B cell (primary cell): ENCODE results near the gene PAK1IP1. TPM values are rescaled to one million over a fixed set of nuclear protein-coding genes. Genes with fewer than 3 reads are reported as not detected.
A peak's percentile ranks its signal among the peaks of the same experiment; 100 is the strongest.

Experiments
- ATAC-seq: fragments of 200-7000 bp; cut with Tn5 transposase; one replicate; pipeline ENCODE4 v1.10.0; 2021; ENCODE audit warnings: low read depth, mild to moderate bottlenecking, moderate number of reproducible peaks, moderate library complexity
- CTCF ChIA-PET: fragments of 350-600 bp; sonication (Branson Sonifier 250); formaldehyde crosslinking; loops from one replicate; lab custom pipeline; 2021; ENCODE audit warnings: antibody characterized with exemption, inconsistent platforms; lab: Charles Lee
- POLR2A ChIA-PET: fragments of 350-600 bp; sonication (Branson Sonifier 250); formaldehyde crosslinking; loops from one replicate; lab custom pipeline; 2021; ENCODE audit warnings: antibody characterized with exemption; lab: Charles Lee
- DNase-seq: peaks from one replicate; pipeline ENCODE4 v3.0.0; 2013
- H2AFZ ChIP-seq: 2 replicates; pipeline ENCODE4 v1.6.1; 2012; ENCODE audit warnings: mild to moderate bottlenecking, low read depth, low read length; ENCODE audit not compliant: insufficient read depth, poor library complexity, severe bottlenecking
- H3K27ac ChIP-seq, 2 donors: 1 replicate in 1 of 2; 2 replicates in 1 of 2; pipeline ENCODE4 v1.5.1; 2012 to 2013; ENCODE audit warnings: low read length in 2 of 2, mild to moderate bottlenecking in 2 of 2, moderate library complexity in 1 of 2
- H3K27me3 ChIP-seq, 4 experiments: fragments of 200-600 bp in 1 of 4; sonication (generic) in 1 of 4; replicated peaks in 1 of 4; 1 replicate in 2 of 4; 2 replicates in 2 of 4; pipeline versions ENCODE4 v1.6.1 to v1.7.0; 2013 to 2016; ENCODE audit warnings: low read length in 3 of 4, mild to moderate bottlenecking in 2 of 4, mixed read lengths in 1 of 4, moderate library complexity in 1 of 4; ENCODE audit not compliant: insufficient read depth in 4 of 4, control insufficient read depth in 3 of 4; ENCODE audit errors: control extremely low read depth in 1 of 4
- H3K36me3 ChIP-seq, 2 experiments: replicated peaks in 1 of 2; 1 replicate in 1 of 2; 2 replicates in 1 of 2; pipeline versions ENCODE4 v1.6.1 to v1.7.1; 2013; ENCODE audit warnings: low read length in 1 of 2; ENCODE audit not compliant: insufficient read depth in 2 of 2, control insufficient read depth in 1 of 2; ENCODE audit errors: control extremely low read depth in 1 of 2, extremely low read depth in 1 of 2
- H3K4me1 ChIP-seq, 2 donors: fragments of 200-600 bp in 1 of 2; sonication (generic) in 1 of 2; 1 replicate in 1 of 2; 2 replicates in 1 of 2; pipeline versions ENCODE4 v1.5.1 to v1.6.1; 2013 to 2017; ENCODE audit warnings: low read length in 2 of 2; ENCODE audit not compliant: control insufficient read depth in 2 of 2, insufficient read depth in 2 of 2
- H3K4me2 ChIP-seq: replicated peaks from 2 replicates; pipeline ENCODE3; 2012; ENCODE audit warnings: mild to moderate bottlenecking, low read depth, low read length; ENCODE audit not compliant: poor library complexity, severe bottlenecking
- H3K4me3 ChIP-seq, 5 experiments: fragments of 200-600 bp in 1 of 5; sonication (generic) in 1 of 5; 1 replicate in 3 of 5; 2 replicates in 2 of 5; pipeline versions ENCODE4 v1.5.1 to v1.7.0; 2011 to 2016; ENCODE audit warnings: low read length in 4 of 5, mild to moderate bottlenecking in 4 of 5, low read depth in 2 of 5, control low read depth in 1 of 5, moderate library complexity in 1 of 5; ENCODE audit not compliant: insufficient read depth in 1 of 5; ENCODE audit errors: control extremely low read depth in 1 of 5, extremely low read depth in 1 of 5
- H3K79me2 ChIP-seq: fragments of 200-600 bp; sonication (generic); one replicate; pipeline ENCODE4 v1.6.0; 2016; ENCODE audit warnings: low read length; ENCODE audit not compliant: control insufficient read depth, insufficient read depth
- H3K9ac ChIP-seq: fragments of 200-600 bp; sonication (generic); 2 replicates; pipeline ENCODE4 v1.6.1; 2017; ENCODE audit warnings: mild to moderate bottlenecking, low read length, moderate library complexity
- H3K9me3 ChIP-seq, 3 donors: one replicate each; pipeline versions ENCODE4 v1.6.1 to v1.7.1; 2013; ENCODE audit warnings: low read length in 2 of 3; ENCODE audit not compliant: control insufficient read depth in 2 of 3, insufficient read depth in 1 of 3; ENCODE audit errors: control extremely low read depth in 1 of 3
- H4K20me1 ChIP-seq: 2 replicates; pipeline ENCODE4 v1.6.0; 2012; ENCODE audit warnings: mild to moderate bottlenecking, low read length; ENCODE audit not compliant: insufficient read depth, control insufficient read depth, poor library complexity, severe bottlenecking
- H3K27ac Mint-ChIP-seq: one replicate; pipeline ENCODE4 v1.8.0; 2021; ENCODE audit warnings: mixed read lengths
- H3K27me3 Mint-ChIP-seq: one replicate; pipeline ENCODE4 v1.8.0; 2021; ENCODE audit warnings: mixed read lengths
- H3K4me1 Mint-ChIP-seq: one replicate; pipeline ENCODE4 v1.8.0; 2021; ENCODE audit warnings: mixed read lengths
- H3K4me3 Mint-ChIP-seq: one replicate; pipeline ENCODE4 v1.8.0; 2021; ENCODE audit warnings: mixed read lengths
- H3K9me3 Mint-ChIP-seq: one replicate; pipeline ENCODE4 v1.8.0; 2022; ENCODE audit warnings: mixed read lengths; ENCODE audit not compliant: insufficient read depth
- EZH2 ChIP-seq: IDR thresholded peaks from 2 replicates; pipeline ENCODE4 v1.6.1; 2012; ENCODE audit warnings: borderline replicate concordance, low read depth, mild to moderate bottlenecking, moderate library complexity, low read length; ENCODE audit not compliant: insufficient read depth, poor library complexity, severe bottlenecking
- WGBS: methylation state at CpG from one replicate; pipeline ENCODE4 v1.1.5; 2013; ENCODE audit warnings: missing lambda C conversion rate; ENCODE audit not compliant: insufficient coverage; 5-methylcytosine and 5-hydroxymethylcytosine counted together
- intact Hi-C: fragments of 100-400 bp; cut with micrococcal nuclease; formaldehyde crosslinking; loops from one replicate; pipeline ENCODE4 v1.10.0; 2022
- polyA plus RNA-seq: library from polyadenylated mRNA; depleted of rRNA; stranded (reverse); fragments of >200 nt; gene quantifications from 2 replicates; pipeline ENCODE4 v1.2.3, GENCODE V29; 2012
- total RNA-seq, 2 donors: library from RNA; stranded (reverse); fragments of 120-200 nt in 1 of 2; gene quantifications; 1 replicate in 1 of 2; 2 replicates in 1 of 2; pipeline versions ENCODE4 v1.2.3 to v1.2.4, GENCODE V29; 2013 to 2022
- TF ChIP-seq, protein P1 (sequence below): fragments of 200-600 bp; IDR thresholded peaks from one replicate; pipeline ENCODE4 v1.8.0; 2022; ENCODE audit warnings: antibody characterized with exemption, mild to moderate bottlenecking

PAK1IP1 gene
- total and polyA plus RNA-seq, 2 donors (not counting 1 experiment from before 2014, with no cell fraction given) = 3.8 to 6.1 TPM

DNA sequence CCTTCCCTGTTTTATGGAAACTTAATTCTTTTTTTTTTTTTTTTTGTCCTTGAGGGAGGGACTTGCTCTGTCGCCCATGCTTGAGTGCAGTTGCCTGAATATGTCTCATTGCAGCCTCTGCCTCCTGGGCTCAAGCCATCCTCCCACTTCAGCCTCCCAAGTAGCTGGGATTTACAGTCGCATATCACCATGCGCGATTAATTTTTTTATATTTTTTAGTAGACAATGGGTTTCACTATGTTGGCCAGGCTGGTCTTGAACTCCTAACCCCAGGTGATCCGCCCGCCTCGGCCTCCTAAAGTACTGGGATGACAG, 28.8 kb downstream of the PAK1IP1 start:
- Histone ChIP-seq H3K9me3 (peaks cover 0 to 14% (median 7%) of the 10 kb centered on the region in 3 donors), H3K36me3 (peaks cover 2 to 10% of the 10 kb centered on the region in 2 experiments), H3K27me3 (no peaks in the 10 kb centered on the region), H3K4me3 (peak overlapping the region; percentile 52 to 82 (median 70)), H3K79me2 (peaks cover 26% of the 10 kb centered on the region), H3K9ac (peak overlapping the region; percentile 82), H3K4me1 (peaks cover 16 to 31% of the 10 kb centered on the region in 2 donors), H4K20me1 (no peaks in the 10 kb centered on the region), H3K4me2 (peak overlapping the region; percentile 88), H2AFZ (peak overlapping the region; percentile 91), H3K27ac (peak overlapping the region in 1 of 2 donors; percentile 67)
- ATAC-seq (no peak), DNase-seq (no peak)
- Mint-ChIP-seq H3K27me3 (no peaks in the 10 kb centered on the region), H3K4me3 (peak overlapping the region; percentile 98), H3K27ac (peak overlapping the region; percentile 95), H3K4me1 (peaks cover 42% of the 10 kb centered on the region), H3K9me3 (peaks cover 2% of the 10 kb centered on the region)
- POLR2A ChIA-PET = interaction anchor here (0.7 to 0.8 kb wide), 2 partner anchors 23 to 188 kb away, joined by 3 read pairs; no protein-coding TSS in a partner anchor
- TF ChIP-seq, protein P1, sequence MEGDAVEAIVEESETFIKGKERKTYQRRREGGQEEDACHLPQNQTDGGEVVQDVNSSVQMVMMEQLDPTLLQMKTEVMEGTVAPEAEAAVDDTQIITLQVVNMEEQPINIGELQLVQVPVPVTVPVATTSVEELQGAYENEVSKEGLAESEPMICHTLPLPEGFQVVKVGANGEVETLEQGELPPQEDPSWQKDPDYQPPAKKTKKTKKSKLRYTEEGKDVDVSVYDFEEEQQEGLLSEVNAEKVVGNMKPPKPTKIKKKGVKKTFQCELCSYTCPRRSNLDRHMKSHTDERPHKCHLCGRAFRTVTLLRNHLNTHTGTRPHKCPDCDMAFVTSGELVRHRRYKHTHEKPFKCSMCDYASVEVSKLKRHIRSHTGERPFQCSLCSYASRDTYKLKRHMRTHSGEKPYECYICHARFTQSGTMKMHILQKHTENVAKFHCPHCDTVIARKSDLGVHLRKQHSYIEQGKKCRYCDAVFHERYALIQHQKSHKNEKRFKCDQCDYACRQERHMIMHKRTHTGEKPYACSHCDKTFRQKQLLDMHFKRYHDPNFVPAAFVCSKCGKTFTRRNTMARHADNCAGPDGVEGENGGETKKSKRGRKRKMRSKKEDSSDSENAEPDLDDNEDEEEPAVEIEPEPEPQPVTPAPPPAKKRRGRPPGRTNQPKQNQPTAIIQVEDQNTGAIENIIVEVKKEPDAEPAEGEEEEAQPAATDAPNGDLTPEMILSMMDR = no peak
- no peak for TF ChIP-seq EZH2
- WGBS = 100% methylated on average over 3 of the region's 7 CpGs
- CTCF ChIA-PET = interaction anchor here (1.8 kb wide), 2 partner anchors 19 to 213 kb away, joined by 5 to 6 read pairs; no protein-coding TSS in a partner anchor
- intact Hi-C loops = loop anchor here (1.0 kb wide), 3 partner anchors 24 to 187 kb away; partner anchors contain the start of genes C6orf52, PAK1IP1 and TMEM14B

DNA sequence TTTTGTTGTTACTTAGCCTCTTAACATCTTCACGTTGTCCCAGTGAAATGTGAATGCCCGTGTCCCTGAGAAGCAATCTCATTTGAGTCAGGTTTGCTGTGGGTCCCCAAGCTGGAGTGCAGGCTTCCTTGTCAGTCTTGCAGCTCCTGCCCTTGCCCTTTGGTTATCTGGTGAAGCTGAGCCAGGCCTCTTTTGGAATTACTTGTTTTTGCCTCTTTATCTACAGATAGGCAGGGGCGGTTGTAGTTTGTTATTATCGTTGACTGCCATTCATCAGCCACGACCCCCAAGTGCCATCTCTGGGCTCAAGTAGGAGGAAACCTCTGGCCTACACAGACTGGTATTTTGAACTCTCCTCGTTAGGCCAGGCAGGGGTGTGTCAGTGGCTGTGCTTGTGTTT, 30.3 kb downstream of the PAK1IP1 start:
- Histone ChIP-seq H4K20me1 (no peaks in the 10 kb centered on the region), H3K4me2 (no peak overlapping the region), H3K27ac (no peak overlapping the region), H3K27me3 (no peaks in the 10 kb centered on the region), H3K9ac (no peak overlapping the region), H3K9me3 (peaks cover 0 to 7% (median 0%) of the 10 kb centered on the region in 3 donors), H2AFZ (no peak overlapping the region), H3K4me3 (no peak overlapping the region), H3K79me2 (peaks cover 26% of the 10 kb centered on the region), H3K4me1 (peaks cover 16 to 24% of the 10 kb centered on the region in 2 donors), H3K36me3 (peaks cover 2 to 18% of the 10 kb centered on the region in 2 experiments)
- TF ChIP-seq EZH2 = no peak
- TF ChIP-seq, protein P1 = no peak
- Mint-ChIP-seq H3K4me1 (peaks cover 39% of the 10 kb centered on the region), H3K4me3 (peak overlapping the region; percentile 3), H3K27ac (no peak overlapping the region), H3K27me3 (no peaks in the 10 kb centered on the region), H3K9me3 (no peaks in the 10 kb centered on the region)
- ChIA-PET POLR2A (no interaction called here), CTCF (no interaction called here)
- WGBS = 100% methylated on average over 2 of the region's 6 CpGs
- intact Hi-C loops = no loop called here
- no peak for DNase-seq
- ATAC-seq = no peak
